Stimulated activated CD4-positive, alpha-beta T cell treated with anti-CD3 and anti-CD28 coated beads, Interleukin-2, amount 100 ng/mL, for 4 hours (primary cell): ENCODE results near the gene DAB1.
"Not testable (repeated sequence)": the region's sequence is repeated elsewhere in the genome, so short reads cannot be mapped to it uniquely, and the experiment has no call there.

ENCODE experiments used
- DNase-seq: peaks from one replicate; pipeline ENCODE4 v3.0.0-alpha.2; 2020; ENCODE audit warnings: low read depth

The DAB1 gene

DNA sequence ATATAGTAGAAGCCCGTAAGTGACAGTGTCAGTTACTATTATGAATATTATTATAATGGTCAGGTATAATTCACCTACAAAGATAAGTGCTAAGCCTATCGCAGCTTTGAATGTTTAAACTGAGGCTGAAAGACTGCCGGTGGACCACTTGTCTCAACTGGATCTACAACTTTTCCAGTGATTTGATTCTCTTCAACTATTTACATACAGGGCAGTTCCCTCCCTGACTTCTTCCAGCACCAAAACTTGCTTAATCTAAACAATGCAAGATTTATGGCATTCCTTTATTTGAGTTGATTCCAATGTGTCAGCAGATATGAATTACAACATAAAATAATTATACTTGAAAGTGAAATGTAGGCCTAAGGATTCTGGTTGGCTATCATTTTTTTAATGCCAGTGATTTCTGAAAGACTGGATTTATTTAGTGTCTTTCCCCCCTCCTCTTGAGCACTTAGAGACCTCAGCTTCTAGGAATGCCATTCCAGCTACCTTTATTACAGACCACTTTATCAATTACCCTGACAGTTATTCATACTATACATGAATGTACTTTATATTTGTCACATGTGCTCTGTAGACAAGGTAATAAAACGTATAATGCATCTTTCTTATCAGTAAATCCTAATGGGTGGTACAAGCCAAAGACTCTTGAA is 304.8 kb downstream of the DAB1 start:
- DNase-seq, result no peak

DNA sequence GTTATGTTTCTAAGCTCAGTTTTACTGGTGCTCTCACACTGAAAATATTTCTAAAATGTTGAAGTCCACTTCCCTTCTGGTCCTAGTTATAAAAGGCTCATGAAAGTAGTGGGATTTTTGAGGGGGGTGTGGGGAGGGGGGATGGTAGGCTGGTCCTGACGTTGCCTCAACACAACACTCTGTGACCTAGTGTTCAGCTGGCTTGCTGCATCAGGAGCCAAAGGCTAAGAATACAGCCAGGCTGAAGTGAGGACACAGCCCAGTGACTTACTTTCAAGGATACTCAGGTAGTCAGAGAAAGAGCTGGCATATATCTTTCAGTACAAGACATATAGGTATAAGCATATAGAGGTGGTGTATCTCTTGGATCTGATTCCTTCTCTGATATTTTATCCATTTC is 306.1 kb downstream of the DAB1 start:
- no peak for DNase-seq

GRCh38 chr1:57116871-57117270 is 307.0 kb downstream of the DAB1 start:
- no peak for DNase-seq

GRCh38 chr1:57115030-57115614 is 308.7 kb downstream of the DAB1 start:
- no peak for DNase-seq

- no peak for DNase-seq
These were observed 311.7 kb downstream of the DAB1 start for GRCh38 chr1:57112148-57112547.

GRCh38 chr1:57111175-57111574 is 312.7 kb downstream of the DAB1 start:
- no peak for DNase-seq

DNA sequence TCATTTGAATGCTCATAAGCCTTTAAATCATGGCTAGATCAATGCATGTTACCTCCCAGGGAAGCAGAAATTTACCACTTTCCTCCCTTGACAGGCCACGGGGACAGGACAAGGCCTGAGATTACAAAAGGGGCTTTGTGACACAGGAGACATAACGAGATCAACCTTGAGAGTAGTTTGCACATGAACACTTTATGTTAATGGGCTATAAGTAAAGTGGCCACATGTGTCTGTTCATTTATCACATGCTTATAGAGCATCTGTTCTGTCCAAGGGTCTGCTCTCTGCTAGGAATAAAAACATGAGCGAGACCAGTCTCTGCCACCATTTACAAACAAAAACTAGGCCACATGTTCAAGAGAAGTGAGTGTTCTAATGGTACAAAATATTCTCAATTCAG is 314.0 kb downstream of the DAB1 start:
- no peak for DNase-seq

DNA sequence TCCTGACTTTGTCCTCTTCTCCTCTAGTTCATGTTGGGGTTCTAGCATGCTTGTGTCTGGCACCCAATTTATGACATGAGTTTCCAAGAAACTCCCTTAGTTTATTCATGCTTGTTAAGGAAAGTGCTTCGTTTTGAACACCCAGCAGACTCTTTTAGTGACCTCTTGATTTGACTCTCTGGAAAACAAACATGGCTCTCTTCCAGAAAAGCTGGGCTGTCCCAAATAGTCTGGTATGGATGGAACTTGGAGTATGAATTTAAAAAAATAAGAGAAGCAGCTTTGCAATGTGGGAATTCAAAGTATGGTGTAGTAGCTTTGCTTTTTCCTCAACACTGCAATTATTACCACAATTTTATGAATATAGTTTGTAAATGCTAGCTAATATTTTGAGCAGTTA is 314.6 kb downstream of the DAB1 start:
- no peak for DNase-seq

- DNase-seq, result no peak
These were observed 317.6 kb downstream of the DAB1 start for GRCh38 chr1:57106296-57106695.

DNA sequence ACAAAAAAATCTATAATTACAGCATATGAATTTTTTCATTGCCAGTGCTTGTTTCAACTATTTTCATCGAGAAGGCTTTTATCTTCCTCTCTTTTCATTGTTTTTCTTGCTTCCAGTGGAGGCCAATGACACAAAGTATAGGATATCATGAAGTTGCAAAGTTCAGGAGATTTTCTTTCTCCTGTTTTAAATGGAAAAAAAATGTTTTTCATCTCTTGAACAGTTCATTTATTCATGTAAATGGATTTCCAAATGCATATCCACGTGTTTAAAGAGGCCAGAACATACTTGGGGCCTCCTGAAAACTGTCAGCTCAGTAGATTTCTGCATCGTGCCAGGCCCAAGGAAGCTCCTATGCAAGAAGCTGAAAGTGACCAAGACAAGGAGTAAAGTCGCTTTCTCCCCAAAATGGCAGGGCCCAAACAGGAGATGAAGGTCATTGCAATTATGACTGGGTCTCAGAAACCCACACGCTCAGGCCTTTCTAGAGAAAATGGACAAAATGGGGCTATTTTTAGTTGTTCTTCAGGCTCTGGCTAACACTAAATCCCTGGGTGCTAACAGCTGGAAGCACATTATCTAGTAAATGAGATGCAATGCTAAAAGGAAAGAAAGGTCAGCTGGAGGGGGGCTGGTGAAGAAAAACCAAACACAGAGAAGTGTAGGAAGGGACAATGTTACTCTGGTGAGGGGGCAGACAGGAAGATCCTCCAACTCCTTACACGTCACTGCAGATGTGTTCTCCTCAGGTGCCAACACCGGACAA is 321.1 kb downstream of the DAB1 start:
- DNase-seq, result no peak

- no peak for DNase-seq
These were observed 322.7 kb downstream of the DAB1 start for GRCh38 chr1:57101209-57101608.

DNA sequence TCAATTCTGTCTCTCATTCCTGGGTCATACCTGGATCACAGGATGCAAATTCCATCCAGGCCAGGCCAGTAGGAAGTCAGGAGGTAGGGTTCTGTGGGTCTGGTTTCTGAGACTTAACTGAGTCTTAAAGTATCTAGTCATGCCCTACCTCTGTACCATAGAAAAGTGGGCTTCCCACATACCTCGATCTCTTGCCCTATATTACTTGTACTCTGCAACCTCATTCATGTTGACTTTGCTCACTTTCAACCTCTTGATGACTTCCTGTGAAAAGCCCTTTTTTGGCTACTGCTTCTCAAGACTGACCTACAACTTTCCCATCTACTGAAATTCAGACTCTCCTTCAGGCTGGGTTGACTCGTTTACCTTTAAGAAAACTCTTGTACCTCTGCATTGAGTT is 329.1 kb downstream of the DAB1 start:
- no peak for DNase-seq

- DNase-seq, result no peak
These were observed 330.7 kb downstream of the DAB1 start for GRCh38 chr1:57093122-57093521.

DNA sequence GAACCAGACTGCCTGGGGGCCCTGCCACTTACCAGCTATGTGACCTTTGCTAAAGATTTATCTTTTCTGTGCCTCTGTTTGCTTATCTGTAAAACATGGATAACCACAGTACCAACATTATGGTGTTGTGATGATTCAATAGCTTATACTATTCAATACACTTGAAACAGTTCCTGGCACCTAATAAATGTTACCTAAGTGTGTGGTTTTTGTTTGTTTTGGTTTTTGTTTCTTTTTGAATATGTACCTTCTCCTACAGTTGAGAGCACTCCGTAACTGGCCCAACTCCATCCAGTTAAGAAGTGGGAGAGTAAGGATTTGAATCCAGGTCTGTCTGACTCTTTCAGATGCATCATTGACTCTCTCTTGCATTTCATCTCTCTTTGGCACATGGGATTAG is 332.2 kb downstream of the DAB1 start:
- no peak for DNase-seq

- DNase-seq, result no peak
These were observed 334.0 kb downstream of the DAB1 start for GRCh38 chr1:57089855-57090254.

- DNase-seq, result no peak
These were observed 334.6 kb downstream of the DAB1 start for GRCh38 chr1:57089221-57089620.

GRCh38 chr1:57088653-57089052 is 335.2 kb downstream of the DAB1 start:
- no peak for DNase-seq

GRCh38 chr1:57087660-57088059 is 336.2 kb downstream of the DAB1 start:
- not testable (repeated sequence) for DNase-seq

- no peak for DNase-seq
These were observed 337.7 kb downstream of the DAB1 start for GRCh38 chr1:57086154-57086553.

DNA sequence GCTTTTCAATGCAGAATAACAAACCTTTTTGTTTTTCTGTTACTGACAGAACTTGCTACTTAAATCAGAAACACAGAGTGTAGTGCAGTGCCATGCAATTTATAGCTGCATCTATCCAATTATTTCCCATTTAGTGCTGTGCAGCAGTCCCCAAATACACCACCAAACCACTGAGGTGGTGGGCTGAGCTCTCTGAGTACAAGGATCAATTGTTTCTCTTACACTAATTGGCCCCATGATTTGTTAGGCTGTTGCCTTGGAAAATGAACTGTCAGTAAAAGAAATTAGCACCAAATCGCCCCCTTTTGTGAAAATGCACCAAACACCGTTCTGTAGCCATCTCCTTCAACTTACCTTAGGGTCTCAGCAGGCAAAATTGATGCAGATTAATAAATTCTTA is 339.2 kb downstream of the DAB1 start:
- no peak for DNase-seq

- no peak for DNase-seq
These were observed 341.0 kb downstream of the DAB1 start for GRCh38 chr1:57082711-57083439.

GRCh38 chr1:57079454-57080157 is 344.3 kb downstream of the DAB1 start:
- no peak for DNase-seq
